MM.1S (cell line): ENCODE results near the gene NEFH.

Source experiments
- DNase-seq: peaks from one replicate; pipeline ENCODE4 v3.0.0-alpha.2; 2015
- H2AFZ ChIP-seq: fragments of 300-600 bp; sonication (generic); 2 replicates; pipeline ENCODE4 v1.6.0; 2016; ENCODE audit warnings: antibody characterized with exemption, low read length
- H3F3A ChIP-seq: fragments of 300-600 bp; sonication (generic); 2 replicates; pipeline ENCODE4 v1.6.1; 2016; ENCODE audit warnings: mild to moderate bottlenecking, antibody characterized with exemption, low read length, moderate library complexity, mixed read lengths; ENCODE audit not compliant: insufficient read depth
- H3K27ac ChIP-seq: fragments of 300-600 bp; sonication (generic); 2 replicates; pipeline ENCODE4 v1.5.1; 2016; ENCODE audit warnings: mild to moderate bottlenecking, low read length
- H3K27me3 ChIP-seq: fragments of 300-600 bp; sonication (generic); replicated peaks from 2 replicates; pipeline ENCODE4 v1.6.0; 2016; ENCODE audit warnings: low read length; ENCODE audit not compliant: insufficient read depth
- H3K36me3 ChIP-seq: fragments of 300-600 bp; sonication (generic); replicated peaks from 2 replicates; pipeline ENCODE4 v1.6.1; 2016; ENCODE audit warnings: mild to moderate bottlenecking, low read length, mixed read lengths; ENCODE audit not compliant: insufficient read depth
- H3K4me1 ChIP-seq: fragments of 300-600 bp; sonication (generic); 2 replicates; pipeline ENCODE4 v1.6.1; 2016; ENCODE audit warnings: low read length, mixed read lengths
- H3K4me2 ChIP-seq: fragments of 300-600 bp; sonication (generic); 2 replicates; pipeline ENCODE4 v1.6.0; 2016; ENCODE audit warnings: low read depth, low read length
- H3K4me3 ChIP-seq: fragments of 300-600 bp; sonication (generic); 2 replicates; pipeline ENCODE4 v1.5.1; 2016; ENCODE audit warnings: low read length, mixed read lengths
- H3K79me2 ChIP-seq: fragments of 300-600 bp; sonication (generic); 2 replicates; pipeline ENCODE4 v1.6.1; 2016; ENCODE audit warnings: mixed run types, low read length, mixed read lengths
- H3K9ac ChIP-seq: fragments of 300-600 bp; sonication (generic); 2 replicates; pipeline ENCODE4 v1.6.1; 2016; ENCODE audit warnings: low read length, mixed read lengths
- H3K9me2 ChIP-seq: fragments of 300-600 bp; sonication (generic); replicated peaks from 2 replicates; pipeline ENCODE4 v1.6.1; 2016; ENCODE audit warnings: mild to moderate bottlenecking, low read length, mixed read lengths; ENCODE audit not compliant: insufficient read depth
- H3K9me3 ChIP-seq: fragments of 300-600 bp; sonication (generic); replicated peaks from 2 replicates; pipeline ENCODE4 v1.6.1; 2016; ENCODE audit warnings: mild to moderate bottlenecking, low read length, mixed read lengths; ENCODE audit not compliant: insufficient read depth
- H4K20me1 ChIP-seq: fragments of 300-600 bp; sonication (generic); 2 replicates; pipeline ENCODE4 v1.6.1; 2016; ENCODE audit warnings: mild to moderate bottlenecking, low read length, moderate library complexity, mixed read lengths; ENCODE audit not compliant: insufficient read depth
- EZH2 ChIP-seq: fragments of 300-600 bp; sonication (generic); optimal IDR thresholded peaks from 2 replicates; pipeline ENCODE3; 2017; ENCODE audit warnings: low read depth, mild to moderate bottlenecking, antibody characterized with exemption, low read length, mixed read lengths
- EZH2phosphoT487 ChIP-seq: fragments of 300-600 bp; sonication (generic); IDR thresholded peaks from 2 replicates; pipeline ENCODE4 v1.6.1; 2018; ENCODE audit warnings: antibody characterized with exemption, low read length
- TF ChIP-seq, protein P1 (sequence below): fragments of 300-600 bp; sonication (generic); IDR thresholded peaks from 2 replicates; pipeline ENCODE4 v1.5.1; 2016; ENCODE audit warnings: antibody characterized with exemption, low read length, mixed read lengths

NEFH gene

DNA sequence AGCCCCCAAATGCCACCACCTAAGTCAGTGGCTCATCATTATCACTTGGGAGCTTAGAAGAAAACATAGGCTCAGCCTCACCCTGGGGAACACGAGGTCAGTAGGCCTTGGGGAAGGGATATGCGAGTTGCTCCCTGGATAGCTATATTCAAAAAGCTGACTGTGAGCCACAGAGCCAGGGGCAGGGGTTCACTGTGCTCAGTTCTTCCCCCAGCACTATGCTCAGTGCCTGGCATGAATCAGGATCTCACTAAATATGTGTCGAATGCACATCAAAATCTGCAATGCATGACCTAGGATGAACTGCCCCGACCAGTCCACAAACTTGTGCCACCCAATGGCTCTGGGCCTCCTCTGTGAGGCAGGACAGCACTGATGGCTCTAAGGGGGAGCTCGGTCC, 38.4 kb downstream of the NEFH start:
- Histone ChIP-seq H3K79me2 (no peaks in the 10 kb centered on the region), H3K4me2 (no peak overlapping the region), H3K4me1 (no peaks in the 10 kb centered on the region), H3F3A (no peaks in the 10 kb centered on the region), H3K9ac (no peak overlapping the region), H3K36me3 (no peaks in the 10 kb centered on the region; the same call in 1 of the 2 replicates), H3K9me2 (no peaks in the 10 kb centered on the region), H4K20me1 (no peaks in the 10 kb centered on the region), H2AFZ (no peak overlapping the region), H3K27me3 (no peaks in the 10 kb centered on the region), H3K4me3 (no peak overlapping the region), H3K9me3 (no peaks in the 10 kb centered on the region), H3K27ac (no peak overlapping the region)
- DNase-seq, result no peak
- TF ChIP-seq, protein P1, sequence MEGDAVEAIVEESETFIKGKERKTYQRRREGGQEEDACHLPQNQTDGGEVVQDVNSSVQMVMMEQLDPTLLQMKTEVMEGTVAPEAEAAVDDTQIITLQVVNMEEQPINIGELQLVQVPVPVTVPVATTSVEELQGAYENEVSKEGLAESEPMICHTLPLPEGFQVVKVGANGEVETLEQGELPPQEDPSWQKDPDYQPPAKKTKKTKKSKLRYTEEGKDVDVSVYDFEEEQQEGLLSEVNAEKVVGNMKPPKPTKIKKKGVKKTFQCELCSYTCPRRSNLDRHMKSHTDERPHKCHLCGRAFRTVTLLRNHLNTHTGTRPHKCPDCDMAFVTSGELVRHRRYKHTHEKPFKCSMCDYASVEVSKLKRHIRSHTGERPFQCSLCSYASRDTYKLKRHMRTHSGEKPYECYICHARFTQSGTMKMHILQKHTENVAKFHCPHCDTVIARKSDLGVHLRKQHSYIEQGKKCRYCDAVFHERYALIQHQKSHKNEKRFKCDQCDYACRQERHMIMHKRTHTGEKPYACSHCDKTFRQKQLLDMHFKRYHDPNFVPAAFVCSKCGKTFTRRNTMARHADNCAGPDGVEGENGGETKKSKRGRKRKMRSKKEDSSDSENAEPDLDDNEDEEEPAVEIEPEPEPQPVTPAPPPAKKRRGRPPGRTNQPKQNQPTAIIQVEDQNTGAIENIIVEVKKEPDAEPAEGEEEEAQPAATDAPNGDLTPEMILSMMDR, result no peak
- TF ChIP-seq EZH2phosphoT487, result no peak
- TF ChIP-seq EZH2, result no peak

DNA sequence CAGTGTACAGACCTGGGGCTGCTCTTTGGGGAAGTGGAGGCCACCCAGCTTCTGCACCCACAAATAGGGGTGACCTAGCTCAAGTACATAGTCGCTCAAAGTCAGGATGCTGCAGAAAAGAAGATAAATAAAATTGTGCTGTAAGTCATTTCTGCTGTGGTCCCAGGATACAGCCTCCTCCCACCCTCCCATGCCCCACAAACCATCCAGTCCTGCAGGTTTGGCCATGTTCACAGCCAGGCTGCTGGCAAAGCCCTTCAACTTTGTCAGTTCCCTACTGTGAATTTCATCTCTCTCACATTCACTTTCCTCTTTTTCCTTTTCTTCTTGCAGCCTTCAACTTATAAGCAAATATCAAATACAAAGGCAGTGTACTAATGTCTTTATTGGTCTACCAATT, 40.0 kb downstream of the NEFH start:
- no peak for DNase-seq
- Histone ChIP-seq H3F3A (no peaks in the 10 kb centered on the region), H3K27me3 (no peaks in the 10 kb centered on the region), H3K4me2 (no peak overlapping the region), H3K9me3 (no peaks in the 10 kb centered on the region), H3K9me2 (no peaks in the 10 kb centered on the region), H4K20me1 (no peaks in the 10 kb centered on the region), H2AFZ (no peak overlapping the region), H3K27ac (no peak overlapping the region), H3K79me2 (no peaks in the 10 kb centered on the region), H3K4me3 (no peak overlapping the region), H3K9ac (no peak overlapping the region), H3K36me3 (no peaks in the 10 kb centered on the region; the same call in 1 of the 2 replicates), H3K4me1 (no peaks in the 10 kb centered on the region)
- TF ChIP-seq EZH2 (no peak), EZH2phosphoT487 (no peak)
- TF ChIP-seq, protein P1, result no peak

DNA sequence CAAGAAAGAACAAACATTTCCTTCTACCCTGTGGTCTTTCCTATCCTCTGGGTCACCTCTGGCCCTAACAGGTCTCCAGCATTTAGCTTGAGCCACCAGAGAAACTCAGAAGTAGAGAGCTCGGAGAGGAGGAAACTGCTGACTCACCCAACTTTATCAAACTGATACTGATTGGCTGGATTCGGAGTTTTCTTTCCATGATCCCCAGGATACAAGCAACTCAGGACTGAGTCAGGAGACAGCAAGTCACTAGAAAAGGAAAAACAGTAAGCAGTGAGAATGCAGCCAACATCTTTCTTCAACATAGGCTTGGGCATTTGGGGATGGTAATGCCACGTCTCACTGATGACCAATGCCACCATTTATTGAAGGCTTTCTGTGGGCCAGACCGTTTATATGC, 40.8 kb downstream of the NEFH start:
- H3K36me3 ChIP-seq, result no peaks in the 10 kb centered on the region; the same call in 1 of the 2 replicates
- H2AFZ ChIP-seq, result no peak overlapping the region
- no peaks in the 10 kb centered on the region for H3K9me2 ChIP-seq
- no peaks in the 10 kb centered on the region for H3K4me1 ChIP-seq
- no peaks in the 10 kb centered on the region for H4K20me1 ChIP-seq
- no peak overlapping the region for H3K27ac ChIP-seq
- H3K4me3 ChIP-seq, result no peak overlapping the region
- H3K9ac ChIP-seq, result no peak overlapping the region
- H3K27me3 ChIP-seq, result no peaks in the 10 kb centered on the region
- H3K4me2 ChIP-seq, result no peak overlapping the region
- H3K79me2 ChIP-seq, result no peaks in the 10 kb centered on the region
- TF ChIP-seq EZH2, result no peak
- TF ChIP-seq, protein P1, result no peak
- TF ChIP-seq EZH2phosphoT487, result no peak
- no peak for DNase-seq
- H3F3A ChIP-seq, result no peaks in the 10 kb centered on the region
- no peaks in the 10 kb centered on the region for H3K9me3 ChIP-seq
